Gastrocnemius medialis (tissue), 4 donors: Measurements from ENCODE around the gene DAAM1.

ENCODE experiments used
- CTCF ChIP-seq, 5 experiments: fragments of 450-650 bp in 3 of 5; fragments of 200-600 bp in 2 of 5; sonication (generic) in 2 of 5; IDR thresholded peaks in 4 of 5; conservative IDR thresholded peaks in 1 of 5; 1 replicate in 4 of 5; 2 replicates in 1 of 5; pipeline ENCODE4 v1.5.1; 2016 to 2019; ENCODE audit warnings: antibody characterized with exemption in 5 of 5, mild to moderate bottlenecking in 3 of 5, moderate library complexity in 3 of 5
- POLR2A ChIP-seq, 2 donors: fragments of 450-650 bp; IDR thresholded peaks; one replicate each; pipeline ENCODE4 v1.6.1; 2017; ENCODE audit warnings: antibody characterized with exemption in 2 of 2, mild to moderate bottlenecking in 2 of 2, moderate library complexity in 2 of 2

- TF ChIP-seq CTCF (IDR thresholded peaks at IDR 0.05 in 4 of 5, conservative IDR thresholded peaks at IDR 0.05 in 1 of 5) (no peak), POLR2A (IDR thresholded peaks at IDR 0.05) (no peak)
Measured at GRCh38 chr14:59199205-59199604, 10.7 kb downstream of the DAAM1 start.
